ENCODE data around the gene CAVIN1.
"Not testable (repeated sequence)": the region's sequence is repeated elsewhere in the genome, so short reads cannot be mapped to it uniquely, and the experiment has no call there.

The CAVIN1 gene

DNA sequence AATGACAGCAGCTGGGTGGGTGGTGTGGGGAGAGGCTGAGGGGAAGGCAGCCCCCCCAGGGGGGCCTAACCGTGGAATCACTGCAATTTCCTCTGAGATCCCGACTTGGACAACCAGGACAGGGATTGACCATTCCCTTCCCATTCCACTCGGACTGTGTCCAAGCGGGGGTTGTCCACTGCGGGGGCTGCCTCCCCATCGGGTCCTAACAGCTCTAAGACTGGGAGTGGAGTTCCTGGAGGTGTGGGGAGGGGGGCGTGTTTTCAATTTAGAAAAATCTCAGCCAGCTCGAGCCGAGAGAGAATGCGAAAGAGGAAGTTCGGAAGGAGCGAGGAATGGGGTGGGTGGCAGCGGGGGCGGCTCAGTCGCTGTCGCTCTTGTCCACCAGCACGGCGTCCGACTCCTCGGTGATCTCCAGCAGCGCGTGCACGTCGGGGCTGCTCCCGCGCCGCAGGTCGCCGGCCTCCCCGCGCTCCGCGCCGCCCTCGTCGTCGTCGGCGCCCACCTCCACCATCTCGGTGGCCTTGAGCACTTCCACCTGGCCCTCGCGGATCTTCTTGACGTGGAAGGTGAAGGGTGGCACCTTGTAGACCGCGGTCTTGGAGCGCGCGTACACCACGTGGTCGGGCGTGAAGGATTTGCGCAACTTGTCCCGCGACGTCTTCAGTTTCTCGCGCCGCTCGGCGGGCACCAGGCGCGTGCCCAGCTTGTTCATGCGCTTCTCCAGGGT lies 18.6 kb downstream of the CAVIN1 start:
- DNase-seq, result no peak

- peak; percentile 54 for DNase-seq
Observed at GRCh38 chr17:42403150-42403549, 19.9 kb downstream of the CAVIN1 start.

DNA sequence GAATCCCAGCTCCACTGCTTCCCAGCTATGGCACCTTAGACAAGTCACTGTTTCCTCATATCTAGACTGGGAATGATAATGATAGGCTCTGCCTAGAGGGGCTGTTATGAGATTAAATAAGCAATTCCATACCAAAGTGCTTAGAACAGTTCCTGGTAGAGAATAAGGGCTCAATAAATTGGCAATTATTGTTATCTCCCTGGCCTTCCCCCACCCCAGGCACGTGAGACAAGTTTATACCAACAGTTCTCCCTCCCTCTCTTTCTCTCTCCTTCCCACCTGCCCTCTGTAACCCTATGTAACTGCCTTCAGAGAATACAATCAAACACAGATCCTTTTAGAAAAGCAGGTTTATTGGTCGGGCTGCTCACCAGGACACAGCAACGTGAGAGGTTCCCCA lies 20.9 kb downstream of the CAVIN1 start:
- no peak for DNase-seq

GRCh38 chr17:42400844-42401375 lies 22.1 kb downstream of the CAVIN1 start:
- DNase-seq, result not testable (repeated sequence)

DNA sequence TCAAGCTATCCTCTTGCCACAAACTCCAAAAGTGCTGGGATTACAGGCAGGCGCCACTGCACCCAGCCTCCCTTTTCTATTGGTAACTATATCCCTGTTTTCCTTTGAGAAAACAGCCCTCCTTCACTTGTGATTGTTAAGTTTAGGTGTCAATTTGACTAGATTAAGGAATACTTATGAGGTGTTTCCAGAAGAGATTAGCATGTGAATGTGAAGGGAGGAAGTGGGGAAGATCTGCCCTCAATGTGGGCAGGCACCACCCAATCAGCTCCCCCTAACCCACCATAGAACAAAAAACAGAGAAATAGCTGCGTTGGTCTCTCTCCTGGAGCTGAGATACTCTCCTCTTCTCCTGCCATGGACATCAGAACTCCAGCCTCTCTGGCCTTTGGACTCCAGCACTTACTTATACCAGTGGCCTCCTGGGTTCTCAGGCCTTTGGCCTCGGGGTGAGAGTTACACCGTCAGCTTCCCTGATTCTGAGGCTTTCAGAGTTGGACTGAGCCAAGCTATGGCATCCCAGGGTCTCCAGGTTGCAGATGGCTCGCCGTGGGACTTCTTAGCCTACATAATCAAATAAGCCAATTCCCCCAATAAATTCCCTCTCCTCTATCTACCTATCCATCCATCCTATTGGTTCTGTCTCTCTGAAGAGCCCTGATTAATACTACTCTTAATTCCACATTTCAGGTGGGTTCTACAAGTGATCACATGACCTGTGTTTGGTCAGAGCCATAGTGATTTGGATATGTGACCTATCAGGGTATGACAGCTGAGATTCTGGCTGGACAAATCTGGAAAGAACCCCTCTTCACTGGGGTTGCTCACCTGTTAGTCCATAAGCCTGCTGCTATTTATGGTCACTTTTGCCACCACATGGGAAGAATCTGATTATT lies 22.9 kb downstream of the CAVIN1 start:
- DNase-seq, result no peak

GRCh38 chr17:42399121-42399520 lies 23.9 kb downstream of the CAVIN1 start:
- DNase-seq, result no peak

GRCh38 chr17:42395601-42396000 lies 27.5 kb downstream of the CAVIN1 start:
- DNase-seq, result not testable (repeated sequence)

DNA sequence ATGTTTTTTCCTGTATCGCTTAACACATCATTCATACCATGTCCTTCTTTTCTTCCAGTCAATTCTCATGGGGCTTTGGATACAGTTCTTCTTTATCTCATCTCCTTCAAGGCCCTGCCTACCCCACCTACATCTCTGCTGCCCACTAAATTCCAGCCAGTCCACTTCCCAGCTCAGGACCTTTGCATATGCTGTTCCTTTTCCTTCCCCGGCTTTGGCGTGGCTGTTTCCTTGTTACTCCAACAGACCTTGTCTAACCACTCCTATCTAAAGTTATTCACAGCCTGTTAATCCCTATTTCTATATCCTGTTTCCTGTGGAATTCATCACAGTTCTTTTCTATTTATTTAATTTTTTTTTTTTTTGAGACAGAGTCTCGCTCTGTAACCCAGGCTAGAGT lies 28.2 kb downstream of the CAVIN1 start:
- DNase-seq, result no peak

- DNase-seq, result no peak
Observed at GRCh38 chr17:42392692-42393415, 30.2 kb downstream of the CAVIN1 start.

DNA sequence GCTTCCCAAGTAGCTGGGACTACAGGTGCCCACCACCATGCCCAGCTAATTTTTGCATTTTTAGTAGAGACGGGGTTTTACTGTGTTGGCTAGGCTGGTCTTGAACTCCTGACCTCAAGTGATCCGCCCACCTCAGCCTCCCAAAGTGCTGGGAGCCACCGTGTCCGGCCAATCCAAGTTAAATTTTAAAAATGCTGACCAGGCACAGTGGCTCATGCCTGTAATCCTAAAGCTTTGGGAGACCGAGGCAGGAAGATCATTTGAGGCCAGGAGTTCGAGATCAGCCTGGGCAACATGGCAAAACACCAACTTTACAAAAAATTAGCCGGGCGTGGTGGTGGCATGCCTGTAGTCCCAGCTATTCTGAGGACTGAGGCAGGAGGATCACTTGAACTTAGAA lies 31.6 kb downstream of the CAVIN1 start:
- not testable (repeated sequence) for DNase-seq

GRCh38 chr17:42389899-42390298 lies 33.2 kb downstream of the CAVIN1 start:
- DNase-seq, result no peak

DNA sequence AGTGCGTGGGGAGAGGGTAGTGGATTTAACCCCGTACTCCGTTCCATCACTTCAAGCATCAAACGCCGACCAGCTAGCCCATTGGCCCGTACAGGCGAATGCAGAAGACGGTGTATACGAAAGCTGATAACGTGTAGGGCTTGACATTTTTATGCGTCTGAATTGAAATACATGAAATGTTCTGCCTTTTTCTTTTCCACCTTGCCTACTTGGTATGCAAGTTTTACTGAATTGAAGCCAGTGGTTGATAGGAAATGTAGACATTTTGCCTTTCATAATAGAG lies 34.0 kb downstream of the CAVIN1 start:
- DNase-seq, result peak; percentile 93

DNA sequence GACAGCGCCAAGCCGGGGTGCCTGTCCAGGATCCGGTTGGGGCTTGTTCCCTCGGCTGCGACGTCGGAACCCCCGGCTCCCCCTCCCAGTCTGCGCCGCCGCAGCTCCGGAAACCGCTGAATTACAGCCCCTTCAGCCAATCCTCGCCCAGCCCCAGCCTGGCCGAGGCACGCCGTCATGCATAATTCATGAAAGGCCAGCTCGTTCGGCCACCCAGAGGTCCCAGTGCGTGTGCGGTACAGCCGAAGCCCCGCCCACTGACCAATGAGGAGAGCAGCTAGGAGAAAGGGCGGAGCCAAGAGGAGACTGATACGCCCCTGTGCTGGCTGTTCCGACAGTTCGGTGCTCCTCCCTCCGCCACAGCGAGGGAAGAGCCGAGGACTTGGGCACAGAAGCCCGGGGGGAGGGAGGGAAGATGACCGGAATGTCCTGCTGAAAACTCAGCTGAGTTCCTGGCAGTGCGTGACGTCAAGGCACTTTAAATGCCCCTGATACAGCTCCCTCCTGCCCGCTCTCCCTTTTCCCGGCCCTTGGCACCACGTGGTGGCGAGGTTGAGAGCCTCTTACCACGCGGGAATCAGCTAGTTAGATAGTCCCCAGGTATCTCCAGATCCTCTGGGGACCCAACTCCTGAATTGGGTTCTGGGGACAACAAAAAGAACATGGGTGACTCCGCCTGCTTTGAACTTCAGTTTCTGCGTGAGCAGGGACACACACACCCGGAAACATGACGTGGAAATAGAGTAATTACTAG lies 34.5 kb downstream of the CAVIN1 start, which contains the start of gene STAT3:
TSS of gene STAT3 (minus strand) at position 62 of the 754 bp plus-strand sequence. CDS start 39,926 bp downstream, outside the sequence.
- DNase-seq, result peak; percentile 100

- peak; percentile 13 for DNase-seq
Observed at GRCh38 chr17:42387661-42388380, 35.2 kb downstream of the CAVIN1 start.

DNA sequence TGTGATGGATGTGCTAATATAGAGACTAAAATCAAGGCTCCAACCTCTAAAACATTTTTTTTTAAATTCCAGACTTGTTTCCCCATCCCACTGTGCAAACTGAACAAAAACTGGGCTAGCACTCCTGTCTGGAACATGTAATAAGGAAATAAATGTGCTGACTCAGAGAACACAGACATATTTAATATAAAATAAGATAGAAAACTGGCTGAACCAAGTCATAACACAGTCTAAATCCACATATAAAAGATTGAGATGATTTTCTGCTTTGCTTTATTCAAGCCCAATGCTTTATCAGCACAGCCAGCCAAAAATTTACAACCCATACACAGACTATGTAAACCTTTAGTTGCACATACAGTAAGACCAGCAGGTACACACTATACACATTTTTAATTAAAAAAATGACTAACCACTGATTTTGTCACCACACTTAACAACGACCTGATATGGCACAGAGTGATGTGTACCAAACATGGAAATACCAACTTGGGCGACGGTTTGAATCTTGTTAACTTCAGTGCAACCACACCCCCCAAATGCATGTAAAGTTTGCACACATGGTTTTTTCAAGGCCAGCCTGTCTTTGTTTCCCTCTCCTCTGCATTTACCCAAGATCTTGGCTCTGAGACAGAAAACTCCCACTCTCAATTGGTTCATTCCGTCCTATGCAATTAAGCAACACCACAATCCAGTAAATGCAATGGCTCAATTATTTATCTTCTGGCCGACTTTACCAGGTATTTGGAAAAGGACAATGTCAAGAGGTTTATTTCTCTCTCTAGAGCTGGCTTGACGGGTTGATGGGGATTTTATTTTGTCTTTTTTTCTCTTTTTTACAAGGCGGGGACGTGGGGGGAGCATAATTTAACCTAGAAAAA lies 36.0 kb downstream of the CAVIN1 start:
- peak; percentile 19 for DNase-seq

DNA sequence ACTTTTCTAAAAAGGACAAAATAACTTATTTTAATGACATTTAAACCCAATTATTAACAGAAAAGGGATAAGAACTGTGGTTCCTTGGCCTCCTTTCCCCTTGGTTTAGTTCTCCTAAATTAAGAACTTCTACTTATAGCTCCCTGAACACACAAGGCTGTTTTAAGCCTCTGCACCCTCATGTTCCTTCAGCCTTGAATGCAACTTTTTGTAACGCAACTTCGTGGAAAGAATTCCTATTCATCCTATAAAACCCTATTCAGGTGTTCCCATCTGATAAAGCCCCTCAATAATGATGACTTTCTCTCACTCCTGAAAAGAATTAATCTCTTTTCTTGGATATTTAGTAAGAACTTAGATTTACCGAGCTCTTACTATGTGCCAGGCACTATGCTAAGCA lies 41.2 kb downstream of the CAVIN1 start:
- DNase-seq, result no peak

DNA sequence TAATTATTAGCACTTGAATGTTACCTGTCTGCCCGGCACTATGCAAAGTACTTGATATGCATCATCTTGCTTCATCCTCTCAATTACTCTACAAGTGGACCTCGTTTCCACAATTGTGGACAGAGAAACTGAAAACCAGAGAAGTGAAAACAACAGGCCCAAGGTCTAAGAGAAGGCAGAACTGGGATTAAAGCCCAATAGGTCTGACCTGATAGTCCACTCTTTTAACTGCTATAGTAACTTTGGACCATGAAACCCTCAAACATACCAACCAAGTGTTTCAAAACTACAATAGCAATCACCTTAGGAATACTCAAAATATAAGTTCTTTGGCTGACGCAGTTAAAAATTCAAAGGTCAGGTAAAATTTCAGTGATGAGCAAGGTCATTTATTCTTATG lies 42.1 kb downstream of the CAVIN1 start:
- DNase-seq, result no peak

DNA sequence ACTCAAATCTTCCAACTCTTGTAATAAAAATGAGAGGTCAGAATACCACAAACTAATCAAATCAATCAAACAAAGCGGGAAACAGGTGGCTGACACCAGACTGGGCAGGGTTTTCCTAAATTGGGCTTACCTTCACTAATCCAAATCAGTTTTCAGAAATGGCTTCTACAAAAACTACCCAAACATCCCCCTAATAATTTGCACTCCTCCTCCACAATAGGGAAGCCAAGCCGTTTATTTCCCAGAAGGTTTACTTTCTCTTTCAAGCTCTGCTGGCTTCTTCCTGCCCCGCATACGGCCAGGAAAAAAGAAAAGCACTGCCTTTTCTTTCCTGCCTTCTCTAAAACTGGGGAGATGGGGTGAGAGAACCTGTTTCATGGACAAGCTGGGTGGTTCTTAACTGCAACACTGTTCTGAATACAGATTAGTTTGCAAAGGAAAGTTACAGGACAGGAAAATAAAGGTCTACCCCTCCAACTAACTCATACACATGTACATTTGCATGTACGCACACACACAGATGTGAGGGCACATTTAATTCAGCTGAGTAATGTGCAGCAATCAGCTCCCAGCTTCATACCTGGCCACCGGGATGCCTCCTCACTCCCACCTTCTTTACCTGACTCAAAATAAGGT lies 44.0 kb downstream of the CAVIN1 start:
- DNase-seq, result no peak

DNA sequence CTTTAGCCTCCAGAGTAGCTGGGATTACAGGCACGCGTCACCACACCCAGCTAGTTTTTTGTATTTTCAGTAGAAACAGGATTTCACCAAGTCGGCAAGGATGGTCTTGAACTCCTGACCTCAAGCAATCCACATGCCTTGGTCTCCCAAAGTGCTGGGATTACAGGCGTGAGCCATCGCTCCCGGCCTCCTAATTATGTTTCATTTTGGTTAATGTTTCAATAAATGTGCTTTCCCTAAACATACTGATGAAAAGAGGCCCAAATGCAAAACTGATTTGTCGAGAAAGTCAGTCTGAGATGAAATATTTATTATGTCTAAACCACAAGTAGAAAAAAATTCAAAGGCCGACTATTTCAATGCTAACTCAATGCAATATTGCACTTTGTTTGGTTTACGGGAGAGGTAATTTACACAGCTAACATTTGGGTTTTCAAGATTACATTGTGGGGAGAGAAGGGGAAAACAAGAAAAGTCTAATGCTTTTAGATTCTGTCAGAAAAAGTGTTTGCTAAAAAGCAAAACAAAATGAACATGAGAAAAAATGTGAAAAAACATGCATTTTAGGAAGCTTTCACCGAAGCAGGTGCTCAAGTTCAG lies 44.6 kb downstream of the CAVIN1 start:
- no peak for DNase-seq

DNA sequence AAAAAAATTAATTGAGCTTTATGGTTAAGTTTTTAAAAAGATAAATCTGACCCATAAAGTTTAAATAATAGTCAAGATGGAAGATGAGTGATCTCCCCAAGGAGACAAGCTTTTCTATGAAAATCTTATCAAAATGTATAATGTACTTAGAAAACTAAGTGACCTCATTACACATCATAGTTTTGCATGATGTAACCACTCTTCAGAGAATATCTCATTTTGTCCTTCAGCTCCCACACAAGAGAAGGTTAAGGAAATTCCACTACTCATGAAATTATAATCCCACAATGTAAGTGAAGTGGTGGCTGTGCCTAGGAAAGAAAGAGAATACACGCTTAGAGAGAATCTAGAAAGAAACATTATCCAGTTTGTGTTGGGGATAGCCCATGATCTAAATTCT lies 49.2 kb downstream of the CAVIN1 start:
- no peak for DNase-seq
